H9 (cell line): ENCODE data around the gene ACVR1. TPM values are rescaled to one million over a fixed set of nuclear protein-coding genes. Genes with fewer than 3 reads are reported as not detected.

Experiments
- DNase-seq: peaks from one replicate; pipeline ENCODE4 v3.0.0-alpha.2; 2017
- H2AFZ ChIP-seq: one replicate; pipeline ENCODE4 v1.6.1; 2013; ENCODE audit warnings: mild to moderate bottlenecking, low read length, control low read depth, moderate library complexity
- H2AK5ac ChIP-seq: 2 replicates; pipeline ENCODE4 v1.6.1; 2013; ENCODE audit warnings: low read length, control low read depth, mixed read lengths; ENCODE audit not compliant: insufficient read length
- H2BK120ac ChIP-seq: one replicate; pipeline ENCODE4 v1.6.1; 2013; ENCODE audit warnings: low read depth, mild to moderate bottlenecking, low read length, control low read depth, inconsistent platforms; ENCODE audit not compliant: poor library complexity, severe bottlenecking
- H2BK12ac ChIP-seq: 2 replicates; pipeline ENCODE4 v1.6.1; 2013; ENCODE audit warnings: low read length, control low read depth, mixed read lengths, low read depth; ENCODE audit not compliant: insufficient read length
- H2BK15ac ChIP-seq: 2 replicates; pipeline ENCODE4 v1.6.1; 2013; ENCODE audit warnings: low read depth, low read length, control low read depth
- H2BK20ac ChIP-seq: one replicate; pipeline ENCODE4 v1.6.1; 2013; ENCODE audit warnings: low read depth, mild to moderate bottlenecking, low read length, control low read depth, inconsistent platforms; ENCODE audit not compliant: poor library complexity, severe bottlenecking
- H2BK5ac ChIP-seq: 2 replicates; pipeline ENCODE4 v1.6.1; 2013; ENCODE audit warnings: low read length, control low read depth, mixed read lengths; ENCODE audit not compliant: insufficient read length
- H3K14ac ChIP-seq: 2 replicates; pipeline ENCODE4 v1.6.1; 2013; ENCODE audit warnings: low read length, control low read depth; ENCODE audit not compliant: insufficient read depth
- H3K18ac ChIP-seq: 2 replicates; pipeline ENCODE4 v1.6.1; 2013; ENCODE audit warnings: low read depth, mild to moderate bottlenecking, mixed read lengths, low read length, control low read depth; ENCODE audit not compliant: insufficient read length
- H3K23ac ChIP-seq: 2 replicates; pipeline ENCODE4 v1.6.1; 2013; ENCODE audit warnings: low read length, control low read depth, mixed read lengths, low read depth; ENCODE audit not compliant: insufficient read length
- H3K23me2 ChIP-seq: 2 replicates; pipeline ENCODE4 v1.6.1; 2013; ENCODE audit warnings: low read depth, mild to moderate bottlenecking, mixed read lengths, low read length, control low read depth; ENCODE audit not compliant: insufficient read length, poor library complexity, severe bottlenecking
- H3K27ac ChIP-seq: 2 replicates; pipeline ENCODE4 v1.5.1; 2013; ENCODE audit warnings: low read length, control low read depth, mixed read lengths, low read depth; ENCODE audit not compliant: insufficient read length
- H3K27me3 ChIP-seq: 2 replicates; pipeline ENCODE4 v1.6.1; 2013; ENCODE audit warnings: low read length, control low read depth, inconsistent platforms; ENCODE audit not compliant: insufficient read depth
- H3K4ac ChIP-seq: 2 replicates; pipeline ENCODE4 v1.6.1; 2013; ENCODE audit warnings: low read depth, mild to moderate bottlenecking, control low read depth, inconsistent platforms, low read length, moderate library complexity
- H3K4me1 ChIP-seq: 2 replicates; pipeline ENCODE4 v1.6.1; 2013; ENCODE audit warnings: low read length, control low read depth, inconsistent platforms; ENCODE audit not compliant: insufficient read depth
- H3K4me2 ChIP-seq: 2 replicates; pipeline ENCODE4 v1.6.1; 2013; ENCODE audit warnings: low read length, control low read depth, mixed read lengths; ENCODE audit not compliant: insufficient read length, insufficient read depth
- H3K56ac ChIP-seq: 2 replicates; pipeline ENCODE4 v1.6.1; 2013; ENCODE audit warnings: low read depth, mild to moderate bottlenecking, mixed read lengths, low read length, control low read depth; ENCODE audit not compliant: insufficient read length
- H3K79me1 ChIP-seq: 2 replicates; pipeline ENCODE4 v1.6.1; 2013; ENCODE audit warnings: low read depth, mild to moderate bottlenecking, moderate library complexity, low read length, control low read depth, inconsistent platforms; ENCODE audit not compliant: insufficient read depth, poor library complexity, severe bottlenecking
- H3K79me2 ChIP-seq: 2 replicates; pipeline ENCODE4 v1.6.1; 2013; ENCODE audit warnings: low read length, control low read depth, inconsistent platforms; ENCODE audit not compliant: insufficient read depth
- H3K9ac ChIP-seq: 2 replicates; pipeline ENCODE4 v1.6.1; 2013; ENCODE audit warnings: low read length, control low read depth, mixed read lengths; ENCODE audit not compliant: insufficient read length; ENCODE audit errors: extremely low read depth
- H3K9me3 ChIP-seq: one replicate; pipeline ENCODE4 v1.6.1; 2013; ENCODE audit warnings: low read depth, low read length, inconsistent platforms; ENCODE audit not compliant: control insufficient read depth
- H3T11ph ChIP-seq: one replicate; pipeline ENCODE4 v1.6.1; 2013; ENCODE audit warnings: mild to moderate bottlenecking, low read length, control low read depth, inconsistent platforms
- H4K20me1 ChIP-seq: one replicate; pipeline ENCODE4 v1.6.1; 2013; ENCODE audit not compliant: control insufficient read depth, insufficient read length, insufficient read depth
- H4K5ac ChIP-seq: 2 replicates; pipeline ENCODE4 v1.6.1; 2013; ENCODE audit warnings: low read depth, mild to moderate bottlenecking, mixed read lengths, low read length, control low read depth; ENCODE audit not compliant: insufficient read length
- H4K8ac ChIP-seq: replicated peaks from 2 replicates; pipeline ENCODE4 v1.6.1; 2013; ENCODE audit warnings: low read length, control low read depth, mixed read lengths, low read depth; ENCODE audit not compliant: insufficient read length
- H4K91ac ChIP-seq: 2 replicates; pipeline ENCODE4 v1.6.1; 2013; ENCODE audit warnings: low read depth, mild to moderate bottlenecking, moderate library complexity, mixed read lengths, low read length, control low read depth; ENCODE audit not compliant: insufficient read length
- H3K27ac Mint-ChIP-seq, 3 experiments: 2 replicates in 2 of 3; 3 replicates in 1 of 3; pipeline ENCODE4 v1.8.0; 2020 to 2021; ENCODE audit warnings: mixed read lengths in 3 of 3, mild to moderate bottlenecking in 1 of 3, moderate library complexity in 1 of 3
- H3K27me3 Mint-ChIP-seq: 2 replicates; pipeline ENCODE4 v1.8.0; 2021; ENCODE audit warnings: low read depth, mild to moderate bottlenecking, moderate library complexity, mixed read lengths
- H3K36me3 Mint-ChIP-seq, 3 experiments: 2 replicates in 2 of 3; 3 replicates in 1 of 3; pipeline ENCODE4 v1.8.0; 2020 to 2021; ENCODE audit warnings: low read depth in 3 of 3, mixed read lengths in 3 of 3; ENCODE audit not compliant: insufficient read depth in 1 of 3
- H3K4me1 Mint-ChIP-seq, 2 experiments: 2 replicates each; pipeline ENCODE4 v1.8.0; 2020; ENCODE audit warnings: mixed read lengths in 2 of 2
- H3K4me3 Mint-ChIP-seq, 2 experiments: 2 replicates in 1 of 2; 3 replicates in 1 of 2; pipeline ENCODE4 v1.8.0; 2020 to 2021; ENCODE audit warnings: mild to moderate bottlenecking in 2 of 2, mixed read lengths in 2 of 2, moderate library complexity in 1 of 2
- H3K9me3 Mint-ChIP-seq, 2 experiments: 2 replicates in 1 of 2; 3 replicates in 1 of 2; pipeline ENCODE4 v1.8.0; 2020; ENCODE audit warnings: mild to moderate bottlenecking in 2 of 2, mixed read lengths in 2 of 2, moderate library complexity in 1 of 2
- CTCF ChIP-seq: fragments of 200-600 bp; sonication (generic); conservative IDR thresholded peaks from 3 replicates; pipeline ENCODE4 v1.8.0; 2021; ENCODE audit warnings: antibody characterized with exemption, mild to moderate bottlenecking
- WGBS: extraction: QIAGEN DNeasy Blood & Tissue Kit; methylation state at CpG from one replicate; pipeline ENCODE4 v1.1.7; 2013; ENCODE audit warnings: missing lambda C conversion rate, low lambda C conversion rate, mixed read lengths; ENCODE audit not compliant: insufficient read length; ENCODE audit errors: extremely low coverage; 5-methylcytosine and 5-hydroxymethylcytosine counted together
- total RNA-seq: library from RNA; stranded (reverse); gene quantifications from 2 replicates; pipeline ENCODE4 v1.2.1, GENCODE V29; 2021

ACVR1 gene
- total RNA-seq, 1 experiment from 2014 or later, result 21.2 TPM

DNA sequence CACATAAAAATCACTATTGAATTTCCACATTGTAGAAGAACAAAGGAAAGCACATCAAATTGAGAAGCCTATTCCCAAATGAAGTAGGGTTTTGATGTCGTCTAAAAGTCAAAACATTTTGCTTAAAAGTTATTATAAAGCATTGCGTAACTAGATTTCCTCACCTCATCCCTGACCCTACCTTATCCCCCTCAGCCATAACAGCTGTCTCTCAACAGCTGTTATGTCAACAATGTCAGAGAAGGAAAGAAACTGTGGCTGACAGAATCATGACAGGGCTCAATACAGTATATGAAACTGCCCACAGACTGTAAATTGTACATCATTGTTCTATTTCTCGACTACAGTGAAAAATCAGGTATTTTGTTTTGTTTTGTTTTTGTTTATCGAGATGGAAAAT is 184.4 kb downstream of the ACVR1 start:
- H2BK20ac ChIP-seq, result no peak overlapping the region
- no peak overlapping the region for H2BK12ac ChIP-seq
- Mint-ChIP-seq H3K9me3 (peaks cover 0 to 2% of the 10 kb centered on the region in 2 experiments; a peak in 1 of 5 replicates), H3K27me3 (peaks cover 62% of the 10 kb centered on the region), H3K4me1 (no peaks in the 10 kb centered on the region), H3K27ac (no peak overlapping the region), H3K36me3 (no peaks in the 10 kb centered on the region), H3K4me3 (no peak overlapping the region)
- H2BK15ac ChIP-seq, result no peak overlapping the region
- H3K27ac ChIP-seq, result no peak overlapping the region
- no peaks in the 10 kb centered on the region for H3K23me2 ChIP-seq
- H3K9ac ChIP-seq, result no peak overlapping the region
- H3K56ac ChIP-seq, result no peak overlapping the region
- H4K20me1 ChIP-seq, result no peaks in the 10 kb centered on the region
- no peak overlapping the region for H4K8ac ChIP-seq
- no peak overlapping the region for H4K91ac ChIP-seq
- H3K23ac ChIP-seq, result no peak overlapping the region
- no peak for DNase-seq
- H3K27me3 ChIP-seq, result peaks cover 10% of the 10 kb centered on the region
- H3K9me3 ChIP-seq, result no peaks in the 10 kb centered on the region
- H2BK5ac ChIP-seq, result no peak overlapping the region
- TF ChIP-seq CTCF, result no peak
- H3K14ac ChIP-seq, result no peak overlapping the region
- no peak overlapping the region for H4K5ac ChIP-seq
- no peaks in the 10 kb centered on the region for H3K4me1 ChIP-seq
- H3K4ac ChIP-seq, result no peak overlapping the region
- H2AK5ac ChIP-seq, result no peak overlapping the region
- H2BK120ac ChIP-seq, result no peak overlapping the region
- no peak overlapping the region for H3K18ac ChIP-seq
- H3K79me1 ChIP-seq, result no peaks in the 10 kb centered on the region
- no peak overlapping the region for H2AFZ ChIP-seq
- no peak overlapping the region for H3K4me2 ChIP-seq
- no peaks in the 10 kb centered on the region for H3K79me2 ChIP-seq
- H3T11ph ChIP-seq, result no peak overlapping the region
- WGBS, result no CpG with 5 or more reads among the region's 4 CpGs
